ENCODE results near the gene PARN.

- no peak for TF ChIP-seq POLR2A (IDR thresholded peaks at IDR 0.05; ENCODE audit: low read depth, low read length)
- no peak for TF ChIP-seq TAF1 (IDR thresholded peaks at IDR 0.05; ENCODE audit: low read depth, low read length)
- TF ChIP-seq POLR2AphosphoS5 (IDR thresholded peaks at IDR 0.05; ENCODE audit: low read depth, low read length), result no peak
- no peak for TF ChIP-seq POU2F2 (IDR thresholded peaks at IDR 0.05; ENCODE audit: low read depth, low read length)
- TF ChIP-seq SPI1 (IDR thresholded peaks at IDR 0.05; ENCODE audit: low read depth, low read length), result no peak
These were observed 53.5 kb downstream of the PARN start for GRCh38 chr16:14576532-14576931.
